ENCODE data around the gene NOL3.

DNA sequence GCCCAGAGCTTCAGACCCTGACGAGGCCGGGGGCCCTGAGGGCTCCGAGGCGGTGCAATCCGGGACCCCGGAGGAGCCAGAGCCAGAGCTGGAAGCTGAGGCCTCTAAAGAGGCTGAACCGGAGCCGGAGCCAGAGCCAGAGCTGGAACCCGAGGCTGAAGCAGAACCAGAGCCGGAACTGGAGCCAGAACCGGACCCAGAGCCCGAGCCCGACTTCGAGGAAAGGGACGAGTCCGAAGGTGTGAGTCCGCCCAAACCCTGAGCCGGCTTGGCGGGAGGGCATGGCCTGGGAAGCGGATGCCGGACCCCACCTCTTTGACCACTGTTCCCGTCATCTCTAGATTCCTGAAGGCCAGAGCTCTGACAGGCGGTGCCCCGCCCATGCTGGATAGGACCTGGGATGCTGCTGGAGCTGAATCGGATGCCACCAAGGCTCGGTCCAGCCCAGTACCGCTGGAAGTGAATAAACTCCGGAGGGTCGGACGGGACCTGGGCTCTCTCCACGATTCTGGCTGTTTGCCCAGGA, 4.4 kb downstream of the NOL3 start:
- TF ChIP-seq CCAR2 (IDR thresholded peaks at IDR 0.05; ENCODE audit: low read depth, low read length) (no peak), POLR2AphosphoS5 (IDR thresholded peaks at IDR 0.05; ENCODE audit: control insufficient read depth, insufficient read depth, low read depth, low read length) (no peak), POLR2A (conservative IDR thresholded peaks at IDR 0.05) (no peak), RBM17 (IDR thresholded peaks at IDR 0.05; ENCODE audit: borderline replicate concordance, low read depth, low read length) (no peak), U2AF1 (optimal IDR thresholded peaks at IDR 0.05; ENCODE audit: low read depth, low read length) (no peak), JUN (IDR thresholded peaks at IDR 0.05; ENCODE audit: borderline replicate concordance, low read depth, low read length) (no peak), JUN (CRISPR knock-in tag; IDR thresholded peaks at IDR 0.05; ENCODE audit: borderline replicate concordance) (no peak), RFX5 (IDR thresholded peaks at IDR 0.05; ENCODE audit: low read depth, low read length) (no peak)
- TF ChIP-seq, protein P1, sequence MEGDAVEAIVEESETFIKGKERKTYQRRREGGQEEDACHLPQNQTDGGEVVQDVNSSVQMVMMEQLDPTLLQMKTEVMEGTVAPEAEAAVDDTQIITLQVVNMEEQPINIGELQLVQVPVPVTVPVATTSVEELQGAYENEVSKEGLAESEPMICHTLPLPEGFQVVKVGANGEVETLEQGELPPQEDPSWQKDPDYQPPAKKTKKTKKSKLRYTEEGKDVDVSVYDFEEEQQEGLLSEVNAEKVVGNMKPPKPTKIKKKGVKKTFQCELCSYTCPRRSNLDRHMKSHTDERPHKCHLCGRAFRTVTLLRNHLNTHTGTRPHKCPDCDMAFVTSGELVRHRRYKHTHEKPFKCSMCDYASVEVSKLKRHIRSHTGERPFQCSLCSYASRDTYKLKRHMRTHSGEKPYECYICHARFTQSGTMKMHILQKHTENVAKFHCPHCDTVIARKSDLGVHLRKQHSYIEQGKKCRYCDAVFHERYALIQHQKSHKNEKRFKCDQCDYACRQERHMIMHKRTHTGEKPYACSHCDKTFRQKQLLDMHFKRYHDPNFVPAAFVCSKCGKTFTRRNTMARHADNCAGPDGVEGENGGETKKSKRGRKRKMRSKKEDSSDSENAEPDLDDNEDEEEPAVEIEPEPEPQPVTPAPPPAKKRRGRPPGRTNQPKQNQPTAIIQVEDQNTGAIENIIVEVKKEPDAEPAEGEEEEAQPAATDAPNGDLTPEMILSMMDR (IDR thresholded peaks at IDR 0.05 in 2 of 3, conservative IDR thresholded peaks at IDR 0.05 in 1 of 3; ENCODE audit: insufficient read depth in 2 of 3, low read depth in 1 of 3, low read length in 3 of 3), result no peak
